HS-27A (cell line): ENCODE data around the gene SIRT3.
"Not testable (repeated sequence)": the region's sequence is repeated elsewhere in the genome, so short reads cannot be mapped to it uniquely, and the experiment has no call there.

ENCODE experiments used
- DNase-seq: peaks from one replicate; pipeline ENCODE4 v3.0.0-alpha.2; 2012; ENCODE audit warnings: low read depth, missing footprints

SIRT3 gene

DNA sequence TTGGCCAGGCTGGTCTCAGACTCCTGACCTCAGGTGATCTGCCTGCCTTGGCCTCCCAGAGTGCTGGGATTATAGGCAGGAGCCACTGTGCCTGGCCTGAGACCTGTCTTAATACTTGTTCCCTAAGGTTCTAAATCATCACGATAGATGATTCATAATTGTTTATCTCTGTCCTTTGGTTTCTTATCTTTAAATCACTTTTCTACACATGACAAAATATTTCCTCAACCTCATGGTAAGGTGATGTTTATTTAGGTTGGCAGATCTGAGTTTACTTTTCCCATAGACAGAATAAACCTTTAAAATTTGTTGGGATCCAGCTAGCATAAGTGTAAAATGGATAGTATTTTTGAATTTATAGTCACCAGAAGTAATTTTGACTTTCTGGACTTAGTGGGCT lies 4.2 kb upstream of the SIRT3 start:
- no peak for DNase-seq

DNA sequence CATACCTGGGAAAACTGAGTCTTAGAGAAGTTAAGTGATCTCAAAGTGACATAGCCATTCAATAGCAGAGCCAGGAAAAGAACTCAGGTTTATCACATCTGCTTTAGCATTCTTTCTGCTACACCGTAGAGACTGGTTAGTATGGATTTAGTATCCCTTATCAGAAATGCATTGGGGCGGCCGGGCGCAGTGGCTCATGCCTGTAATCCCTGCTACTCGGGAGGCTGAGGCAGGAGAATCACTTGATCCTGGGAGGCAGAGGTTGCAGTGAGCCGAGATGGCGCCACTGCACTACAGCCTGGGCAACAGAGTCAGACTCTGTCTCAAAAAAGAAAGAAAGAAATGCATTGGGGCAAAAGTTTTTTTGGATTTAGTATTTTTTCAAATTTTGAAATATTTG lies 2.2 kb upstream of the SIRT3 start:
- DNase-seq, result not testable (repeated sequence)

DNA sequence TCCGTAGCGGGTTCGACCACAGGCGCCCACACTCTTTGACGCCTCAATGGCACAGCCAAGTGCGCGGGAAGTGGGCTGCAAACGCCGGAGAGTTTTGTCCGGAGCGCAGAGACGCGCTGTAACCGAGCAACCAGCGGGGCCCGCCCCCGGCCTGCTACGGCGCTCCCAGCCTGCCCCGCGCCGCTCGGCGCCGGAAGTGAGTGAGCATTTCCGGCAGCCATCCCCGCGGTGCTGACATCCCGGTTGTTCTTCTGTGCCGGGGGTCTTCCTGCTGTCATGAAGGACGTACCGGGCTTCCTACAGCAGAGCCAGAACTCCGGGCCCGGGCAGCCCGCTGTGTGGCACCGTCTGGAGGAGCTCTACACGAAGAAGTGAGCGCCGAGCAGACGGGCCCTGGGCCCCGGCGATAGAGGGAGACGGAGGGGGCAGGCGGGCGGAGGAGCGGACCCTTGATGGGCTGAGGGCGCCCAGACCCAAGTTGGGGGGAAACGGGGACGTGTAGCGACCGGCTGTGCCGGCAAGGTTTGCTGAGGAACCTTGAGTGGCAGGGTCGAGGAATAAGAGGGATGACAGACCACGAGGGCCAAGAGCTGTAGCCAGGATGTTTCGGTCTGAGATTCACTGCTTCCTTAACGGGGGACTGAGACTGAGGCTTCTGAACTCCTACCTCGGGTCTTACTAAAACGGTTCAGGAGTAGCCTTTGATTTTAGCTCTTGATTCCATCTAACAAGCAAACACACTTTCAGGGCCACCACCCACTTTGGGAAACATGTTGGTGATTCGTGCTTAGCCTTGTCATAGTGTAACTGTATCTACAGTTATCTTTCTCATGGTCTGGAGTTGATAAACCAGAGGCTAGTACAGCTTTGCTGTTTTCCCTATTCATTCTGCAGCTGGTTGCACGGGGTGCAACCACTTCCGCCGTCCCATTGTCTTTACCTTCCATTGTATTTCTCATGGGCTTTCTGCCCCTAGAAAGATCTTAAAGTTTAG lies 929 bp upstream of the SIRT3 start, which contains the start of gene PSMD13:
TSS of gene PSMD13 (plus strand) at position 203 of the 994 bp plus-strand sequence. CDS start at position 277, 74 bp downstream.
- DNase-seq, result no peak

DNA sequence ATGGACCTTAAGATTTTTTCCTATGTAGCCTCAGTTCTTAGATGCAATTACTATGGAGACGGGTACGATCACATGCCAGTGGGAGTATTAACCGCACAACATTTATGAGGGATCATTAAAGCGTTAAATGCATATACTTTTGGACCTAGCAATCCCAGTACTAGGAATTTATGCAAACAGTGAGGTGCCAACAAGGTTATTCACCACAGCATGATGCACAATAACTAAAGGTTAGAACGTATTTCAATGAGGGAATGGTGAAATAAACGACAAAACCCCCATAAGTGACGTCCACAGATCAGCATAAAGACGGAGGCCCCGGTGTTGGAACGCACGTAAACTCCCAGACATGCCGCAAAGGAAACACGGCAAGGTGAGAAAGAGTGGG lies 539 bp downstream of the SIRT3 start:
- DNase-seq, result no peak

DNA sequence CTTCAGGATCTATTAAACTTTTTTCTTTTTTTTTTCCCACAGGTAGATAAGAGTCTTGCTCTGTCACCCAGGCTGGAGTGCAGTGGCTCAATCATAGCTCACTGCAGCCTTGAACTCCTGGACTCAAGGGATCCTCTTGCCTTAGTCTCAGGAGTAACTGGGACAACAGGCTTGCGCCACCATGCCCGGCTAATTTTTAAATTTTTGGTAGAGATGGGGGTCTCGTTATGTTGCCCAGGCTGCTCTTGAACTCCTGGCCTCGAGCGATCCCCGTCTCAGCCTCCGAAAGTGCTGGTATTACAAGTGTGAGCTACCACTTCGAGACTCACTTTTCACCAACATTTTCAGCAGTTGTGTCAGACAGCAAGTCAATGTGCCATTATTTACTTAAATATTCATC lies 962 bp downstream of the SIRT3 start:
- no peak for DNase-seq

DNA sequence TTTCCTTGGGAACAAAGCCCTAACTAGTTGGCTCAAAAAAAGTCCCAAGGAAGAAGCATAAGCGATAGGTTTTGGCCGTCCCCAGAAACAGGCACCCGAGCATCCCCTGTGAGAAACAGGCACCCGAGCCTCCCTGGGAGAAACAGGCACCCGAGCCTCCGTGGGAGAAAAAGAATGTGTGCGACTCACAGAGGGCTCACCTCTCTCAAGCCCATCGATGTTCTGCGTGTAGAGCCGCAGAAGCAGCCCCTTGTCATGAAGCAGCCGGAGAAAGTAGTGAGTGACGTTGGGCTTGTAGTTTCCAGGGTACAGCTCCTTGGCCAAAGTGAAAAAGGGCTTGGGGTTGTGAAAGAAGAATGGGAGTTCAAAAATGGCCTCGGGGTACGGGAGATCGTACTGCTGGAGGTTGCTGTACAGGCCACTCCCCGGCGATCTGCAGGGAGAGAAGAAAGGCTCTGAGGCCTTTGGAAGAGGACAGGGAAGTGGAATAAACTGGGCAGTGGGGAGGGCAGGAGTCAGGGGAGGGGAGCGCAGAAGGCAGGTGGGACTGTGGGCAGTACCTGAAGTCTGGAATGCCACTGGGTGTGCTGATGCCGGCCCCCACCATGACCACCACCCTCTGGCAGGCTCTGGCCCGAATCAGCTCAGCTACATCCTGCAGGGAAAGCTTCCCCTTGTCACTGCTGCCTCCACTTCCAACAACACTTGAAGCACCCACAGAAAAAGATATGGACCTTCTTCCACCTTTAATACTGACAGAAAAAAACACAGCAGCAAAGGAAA lies 3.2 kb downstream of the SIRT3 start:
- no peak for DNase-seq

DNA sequence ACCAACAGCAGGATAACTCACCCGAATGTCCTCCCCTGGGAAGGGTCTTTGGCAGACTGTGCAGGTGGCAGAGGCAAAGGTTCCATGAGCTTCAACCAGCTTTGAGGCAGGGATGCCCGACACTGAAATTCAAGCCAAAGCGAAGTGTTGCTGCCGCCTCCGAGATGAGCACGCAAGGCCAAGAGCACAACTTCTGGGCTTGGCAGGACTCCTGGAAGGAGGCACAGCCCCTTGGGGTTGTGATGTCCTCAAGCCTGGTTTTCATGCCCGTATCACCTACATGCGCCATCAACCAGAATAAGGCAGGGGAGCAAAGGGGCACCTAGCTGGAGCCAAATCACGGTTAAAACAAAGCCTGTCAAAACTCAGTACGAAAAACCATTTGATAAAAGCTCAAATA lies 5.7 kb downstream of the SIRT3 start:
- DNase-seq, result no peak

DNA sequence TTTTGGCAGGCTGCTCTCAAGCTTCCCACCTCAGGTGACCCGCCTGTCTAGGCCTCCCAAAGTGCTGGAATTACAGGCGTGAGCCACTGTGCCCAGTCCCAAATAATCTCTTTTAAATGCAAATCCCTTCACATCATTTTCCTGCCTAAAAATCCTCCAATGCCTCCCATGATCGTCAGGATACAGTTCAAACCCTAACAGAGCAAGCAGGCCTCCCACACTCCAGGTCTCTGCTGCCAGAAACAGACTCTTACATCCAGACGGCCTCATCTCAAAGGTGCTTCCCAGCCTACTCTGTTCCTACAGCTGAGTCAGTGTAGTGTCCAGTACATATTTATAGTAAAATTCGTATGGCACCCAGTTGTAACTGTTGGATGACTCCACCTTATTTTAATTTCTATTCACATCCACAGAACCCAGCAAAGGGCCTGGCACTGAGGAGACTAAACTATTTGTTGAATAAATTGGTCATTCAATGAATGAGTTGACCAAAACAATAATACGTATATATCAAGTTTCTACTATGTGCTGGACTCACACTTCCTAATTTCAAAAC lies 8.2 kb downstream of the SIRT3 start:
- no peak for DNase-seq

DNA sequence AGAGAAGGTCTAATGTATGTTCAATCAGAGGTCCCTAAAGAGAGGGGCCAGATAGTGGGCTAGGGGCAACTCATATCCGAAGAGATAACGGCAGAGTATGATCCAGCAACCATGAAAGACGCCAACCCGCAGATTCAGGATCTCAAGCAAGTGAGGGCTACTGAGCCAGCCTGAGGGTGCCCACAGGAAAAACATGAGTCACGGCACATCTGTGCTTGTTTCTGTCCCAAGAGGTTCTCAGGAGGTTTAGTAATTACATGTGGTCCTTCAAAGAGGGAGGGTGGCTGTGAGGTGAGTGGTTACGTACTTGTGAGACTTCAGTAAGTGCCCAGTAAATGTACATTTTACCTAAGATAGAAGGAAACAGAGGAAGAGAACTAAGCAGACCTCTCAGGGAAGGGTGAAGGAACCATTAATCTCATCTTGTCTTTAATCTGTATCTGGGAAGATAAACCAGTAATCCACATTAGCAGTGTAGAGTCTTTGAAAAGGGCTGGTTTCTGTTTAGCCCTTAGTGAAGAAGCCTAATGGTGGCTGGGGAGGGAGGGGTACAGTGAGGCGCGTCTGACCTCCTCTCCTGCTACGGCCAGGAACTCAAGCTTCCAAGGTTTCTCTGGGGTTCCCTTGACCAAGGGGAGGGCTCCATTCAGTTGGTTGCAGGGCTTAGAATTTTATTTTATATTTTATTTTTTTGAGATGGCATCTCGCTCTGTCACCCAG lies 10.2 kb downstream of the SIRT3 start:
- no peak for DNase-seq

DNA sequence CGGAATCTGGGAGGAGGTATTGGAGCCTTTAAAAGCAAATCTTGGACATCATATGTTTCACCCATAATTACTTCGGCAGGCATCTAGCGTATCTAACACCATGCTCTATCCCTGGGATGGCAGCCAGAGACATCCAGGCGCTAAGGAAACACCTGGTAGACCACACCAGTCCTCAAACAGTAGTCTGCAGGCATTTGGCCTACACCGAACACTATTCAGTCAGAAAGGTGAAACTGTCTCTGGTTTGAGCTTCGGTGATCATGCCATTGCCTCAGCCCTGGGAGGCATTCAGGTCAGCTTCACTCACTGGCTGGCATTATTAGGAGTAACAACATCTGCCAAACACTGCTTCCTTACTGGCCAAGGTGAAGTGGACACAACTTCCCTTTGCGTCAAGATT lies 11.7 kb downstream of the SIRT3 start:
- DNase-seq, result no peak

DNA sequence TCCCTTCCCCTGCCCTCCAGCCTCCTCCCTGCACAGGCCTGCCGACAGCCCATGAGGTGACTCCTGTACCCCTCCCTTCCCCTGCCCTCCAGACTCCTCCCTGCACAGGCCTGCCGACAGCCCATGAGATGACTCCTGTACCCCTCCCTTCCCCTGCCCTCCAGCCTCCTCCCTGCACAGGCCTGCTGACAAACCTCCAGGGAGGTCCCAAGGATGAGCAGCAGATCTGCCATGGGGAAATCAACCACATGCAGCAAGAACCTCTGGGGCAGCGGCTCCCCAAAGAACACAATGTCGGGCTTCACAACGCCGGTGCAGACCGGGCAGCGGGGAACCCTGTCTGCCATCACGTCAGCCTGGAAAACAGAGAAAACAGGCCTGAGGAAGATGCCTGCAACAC lies 12.3 kb downstream of the SIRT3 start:
- no peak for DNase-seq

DNA sequence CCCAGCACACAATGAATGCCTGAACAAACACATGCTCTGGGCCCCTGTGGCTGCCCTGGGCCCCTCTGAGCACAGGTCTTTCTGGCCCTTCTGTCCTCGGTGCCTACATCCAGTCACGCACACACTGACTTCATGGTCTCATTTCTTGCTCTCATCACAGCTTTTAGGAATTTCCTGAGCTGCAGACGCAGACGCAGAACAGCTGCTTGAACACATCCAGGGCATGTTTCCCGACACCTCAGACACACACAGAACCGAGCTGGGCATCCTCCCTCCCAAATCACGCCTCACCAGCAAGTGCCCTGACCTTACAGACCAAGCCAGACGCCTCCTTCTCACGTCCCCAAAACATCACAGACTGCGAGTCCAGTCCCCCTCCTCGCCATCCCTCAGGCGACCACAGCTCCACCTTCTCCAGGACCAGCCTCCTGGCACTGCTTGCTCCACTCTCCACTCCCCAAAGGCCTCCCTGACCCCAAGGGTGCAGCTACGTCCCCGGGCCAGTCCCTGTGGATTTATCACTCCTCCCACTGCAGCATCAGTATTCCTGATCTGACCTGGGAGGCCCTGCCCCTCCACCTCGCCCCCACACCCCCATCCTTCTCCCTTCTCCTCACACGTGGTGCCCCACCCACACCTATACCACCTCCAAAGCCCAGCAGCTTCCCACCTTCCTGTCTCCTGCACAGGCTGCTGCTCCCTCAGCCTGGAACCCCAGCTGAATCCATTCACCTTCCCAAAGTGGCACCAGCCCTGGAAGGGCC lies 12.9 kb downstream of the SIRT3 start:
- no peak for DNase-seq

DNA sequence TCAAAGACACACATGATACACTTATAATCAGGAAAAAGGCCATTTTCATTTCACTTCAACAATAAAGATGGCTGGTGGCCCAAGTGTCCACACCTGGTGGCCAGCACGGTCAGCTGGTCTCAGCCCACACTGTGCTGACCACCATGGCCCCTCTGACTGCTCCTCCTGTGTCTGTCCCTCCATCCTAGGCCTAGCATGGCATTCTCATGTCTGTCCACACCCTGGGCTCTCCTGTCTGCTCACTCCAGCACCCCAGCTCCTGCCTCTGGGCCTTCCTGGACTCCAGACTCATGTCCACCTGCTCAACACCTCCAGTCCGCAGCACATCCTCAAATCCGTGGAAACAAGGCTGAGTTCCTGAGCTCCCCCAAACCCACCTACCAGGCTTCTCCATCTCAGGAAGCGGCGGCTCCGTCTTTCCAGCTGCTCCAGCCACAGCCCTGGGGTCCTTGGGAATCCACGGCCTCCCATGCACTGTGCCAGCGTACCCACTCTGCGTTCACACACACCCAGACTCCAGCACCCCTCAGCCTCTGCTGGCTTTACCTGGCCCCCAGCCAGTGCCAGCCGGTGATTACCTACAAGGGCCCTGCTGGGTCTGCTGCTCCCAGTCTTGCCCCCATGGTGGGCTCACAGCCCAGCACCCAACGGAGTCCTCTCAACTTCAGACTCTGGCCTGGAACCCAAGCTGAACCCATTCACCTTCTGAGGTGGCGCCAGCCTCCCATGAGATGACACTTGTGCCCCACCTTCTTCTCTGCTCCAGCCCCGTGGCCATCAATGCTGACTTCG lies 13.9 kb downstream of the SIRT3 start:
- DNase-seq, result no peak

DNA sequence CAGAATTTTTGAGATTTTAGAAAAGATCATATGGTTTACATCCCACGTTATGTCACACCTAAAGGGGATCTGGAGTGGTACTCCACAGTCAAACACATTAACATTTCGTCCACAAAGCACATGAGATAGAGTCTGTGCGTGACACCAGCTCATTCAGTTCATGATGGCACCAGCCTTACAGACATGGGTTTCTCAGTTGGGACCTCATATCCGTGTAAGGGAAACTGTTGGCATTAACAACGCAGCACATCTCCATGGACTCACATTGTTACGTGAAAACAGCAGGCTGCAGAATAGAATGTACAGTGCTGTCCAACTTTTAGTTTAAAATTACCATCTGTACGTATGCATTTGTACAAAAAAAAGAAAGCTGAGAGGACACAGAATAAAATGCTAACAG lies 14.6 kb downstream of the SIRT3 start:
- DNase-seq, result no peak

DNA sequence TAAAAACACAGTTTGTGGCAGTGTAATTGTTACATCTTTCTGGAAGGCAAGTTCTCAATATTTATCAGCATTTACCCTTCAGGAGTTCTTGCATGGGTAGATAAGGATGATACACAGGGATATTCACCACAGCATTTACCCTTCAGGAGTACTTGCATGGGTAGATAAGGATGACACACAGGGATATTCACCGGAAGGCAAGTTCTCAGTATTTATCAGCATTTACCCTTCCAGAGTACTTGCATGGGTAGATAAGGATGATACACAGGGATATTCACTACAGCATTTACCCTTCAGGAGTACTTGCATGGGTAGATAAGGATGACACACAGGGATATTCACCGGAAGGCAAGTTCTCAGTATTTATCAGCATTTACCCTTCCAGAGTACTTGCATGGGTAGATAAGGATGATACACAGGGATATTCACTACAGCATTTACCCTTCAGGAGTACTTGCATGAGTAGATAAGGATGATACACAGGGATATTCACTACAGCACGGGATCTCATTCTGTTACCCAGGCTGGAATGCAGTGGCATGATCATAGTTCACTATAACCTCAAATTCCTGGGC lies 15.4 kb downstream of the SIRT3 start:
- DNase-seq, result not testable (repeated sequence)

DNA sequence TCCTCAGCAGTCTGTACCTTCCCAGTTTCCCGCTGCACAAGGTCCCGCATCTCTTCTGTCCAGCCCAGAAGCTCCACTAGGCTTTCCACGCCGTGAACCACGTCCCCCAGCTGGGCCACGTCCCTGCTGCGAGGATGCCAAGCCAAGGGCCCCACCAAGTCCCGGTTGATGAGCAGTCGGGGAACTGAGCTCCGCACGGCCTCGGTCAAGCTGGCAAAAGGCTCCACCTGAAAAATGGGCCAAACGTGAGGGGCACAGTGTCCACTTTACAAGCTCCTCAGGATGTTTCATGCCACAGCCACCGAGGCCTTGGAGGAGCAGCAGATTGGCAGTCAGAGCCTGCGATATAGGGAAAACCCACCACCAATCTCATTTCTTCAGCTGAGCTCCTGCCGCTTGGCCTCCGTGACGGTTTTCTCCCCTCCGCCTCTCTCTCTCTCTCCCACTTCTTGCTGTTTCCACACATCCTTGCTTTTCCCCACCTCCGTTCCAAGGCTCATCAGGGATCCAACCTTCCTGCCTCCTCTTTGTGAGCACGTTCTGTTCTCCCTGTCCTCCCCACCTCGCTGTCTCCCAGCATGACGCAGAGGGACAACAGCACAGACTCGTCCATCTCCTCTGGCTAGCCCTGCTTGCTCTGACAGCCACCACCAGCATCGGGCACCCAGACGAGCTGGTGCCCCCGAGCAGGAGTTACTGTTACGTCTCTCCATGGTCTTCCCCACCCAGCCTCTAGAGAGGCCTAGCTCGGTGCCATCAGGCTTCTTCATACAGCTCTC lies 17.1 kb downstream of the SIRT3 start:
- no peak for DNase-seq

DNA sequence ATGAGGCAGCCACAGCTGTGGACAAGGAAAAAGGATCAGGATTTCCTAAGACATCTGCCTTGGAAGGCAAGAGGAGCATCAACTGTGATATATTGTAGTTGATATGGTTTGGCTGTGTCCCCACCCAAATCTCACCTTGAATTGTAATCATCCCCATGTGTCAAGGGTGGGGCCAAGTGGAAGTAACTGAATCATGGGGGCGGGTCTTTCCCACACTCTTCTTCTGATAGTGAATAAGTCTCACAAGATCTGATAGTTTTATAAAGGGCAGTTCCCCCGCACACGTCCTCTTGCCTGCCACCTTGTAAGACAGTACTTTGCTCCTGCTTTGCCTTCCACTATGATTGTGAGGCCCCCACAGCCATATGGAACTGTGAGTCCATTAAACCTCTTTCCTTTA lies 18.4 kb downstream of the SIRT3 start:
- no peak for DNase-seq

DNA sequence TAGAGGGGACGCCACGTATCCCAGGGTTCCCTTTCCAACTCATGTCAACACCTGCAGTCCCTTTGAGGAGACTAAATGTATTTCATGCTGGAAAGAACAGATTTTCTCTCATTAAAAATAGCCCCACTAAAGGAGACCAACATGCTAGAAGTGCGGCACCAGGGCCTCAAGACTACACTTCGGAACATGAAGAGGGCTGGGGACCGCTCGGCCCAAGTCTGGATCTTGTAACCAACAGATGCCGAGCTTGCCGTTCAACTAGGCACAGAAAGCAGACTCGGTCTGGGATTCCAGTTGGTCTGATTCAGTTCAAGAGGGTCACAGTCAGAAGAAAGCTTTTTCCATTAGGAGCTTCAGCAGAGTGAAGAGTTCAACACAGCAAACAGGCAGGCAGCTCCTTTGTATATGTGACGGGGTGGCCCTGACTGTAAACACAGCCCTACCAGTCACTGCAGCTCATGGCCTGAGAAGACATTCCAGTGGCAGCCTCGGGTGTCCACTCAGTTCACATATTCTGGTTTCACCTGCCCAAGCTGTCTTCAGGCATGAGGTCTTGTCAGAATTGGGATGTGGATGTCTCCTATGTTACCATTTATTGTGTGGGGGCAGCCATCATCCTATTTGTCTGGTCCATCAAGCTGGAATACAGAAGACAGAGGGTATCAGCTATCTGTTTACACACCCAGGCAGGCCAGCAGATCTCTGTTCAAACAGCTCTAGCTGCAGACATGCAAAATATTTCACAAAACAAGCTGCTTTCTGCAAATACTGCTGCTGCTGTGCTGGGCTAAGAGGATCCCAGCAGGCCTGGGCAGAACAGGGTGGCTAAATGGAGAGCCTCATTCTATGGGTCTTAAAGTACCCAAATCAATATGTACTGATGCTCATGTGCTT lies 19.8 kb downstream of the SIRT3 start:
- DNase-seq, result no peak
